Osteocyte (in vitro differentiated cells): ENCODE measurements around the gene NTN5. TPM values are rescaled to one million over a fixed set of nuclear protein-coding genes. Genes with fewer than 3 reads are reported as not detected.
A peak's percentile ranks its signal among the peaks of the same experiment; 100 is the strongest.
"Not testable (repeated sequence)": the region's sequence is repeated elsewhere in the genome, so short reads cannot be mapped to it uniquely, and the experiment has no call there.

Experiments used
- DNase-seq: peaks from one replicate; pipeline ENCODE4 v3.0.0; 2021; ENCODE audit warnings: mixed read lengths; ENCODE audit not compliant: unreplicated experiment; ENCODE audit errors: extremely low spot score
- H3K27ac Mint-ChIP-seq: one replicate; pipeline ENCODE4 v1.8.0; 2021; ENCODE audit warnings: mild to moderate bottlenecking, mixed read lengths; ENCODE audit not compliant: unreplicated experiment
- H3K27me3 Mint-ChIP-seq: one replicate; pipeline ENCODE4 v1.8.0; 2021; ENCODE audit warnings: mixed read lengths; ENCODE audit not compliant: unreplicated experiment
- H3K36me3 Mint-ChIP-seq: one replicate; pipeline ENCODE4 v1.8.0; 2021; ENCODE audit warnings: mixed read lengths; ENCODE audit not compliant: unreplicated experiment
- H3K4me1 Mint-ChIP-seq: one replicate; pipeline ENCODE4 v1.8.0; 2021; ENCODE audit warnings: mixed read lengths; ENCODE audit not compliant: unreplicated experiment
- H3K4me3 Mint-ChIP-seq: one replicate; pipeline ENCODE4 v1.8.0; 2021; ENCODE audit warnings: mild to moderate bottlenecking, moderate library complexity, mixed read lengths; ENCODE audit not compliant: unreplicated experiment
- H3K9me3 Mint-ChIP-seq: one replicate; pipeline ENCODE4 v1.8.0; 2021; ENCODE audit warnings: mixed read lengths; ENCODE audit not compliant: unreplicated experiment
- CTCF ChIP-seq: fragments of 200-600 bp; sonication (generic); IDR thresholded peaks from 2 replicates; pipeline ENCODE4 v1.5.0; 2021; ENCODE audit warnings: antibody characterized with exemption, mild to moderate bottlenecking, moderate library complexity
- total RNA-seq: library from RNA; stranded (reverse); gene quantifications from 2 replicates; pipeline ENCODE4 v1.2.1, GENCODE V29; 2021

Gene NTN5
- total RNA-seq, 1 donor from 2014 or later: 1.7 TPM

DNA sequence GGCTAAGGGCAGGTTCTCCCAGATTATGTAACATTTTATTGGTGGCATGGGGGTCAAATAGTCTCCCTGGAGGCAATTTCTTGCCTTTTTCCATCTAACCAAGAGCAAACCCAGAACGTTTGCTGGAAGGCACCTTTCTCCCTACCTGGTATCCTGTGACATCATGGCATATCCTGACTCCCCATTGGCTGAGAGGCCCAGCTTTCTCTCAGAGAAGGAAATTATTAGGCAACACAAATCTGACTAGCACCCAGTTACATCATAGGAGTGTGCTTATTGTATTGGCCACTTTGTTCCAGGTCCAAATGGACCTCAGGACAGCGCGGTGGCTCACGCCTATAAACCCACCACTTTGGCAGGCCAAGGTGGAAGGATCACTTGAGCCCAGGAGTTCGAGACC lies 13.0 kb downstream of the NTN5 start:
- Mint-ChIP-seq H3K27ac (no peak overlapping the region), H3K4me3 (no peak overlapping the region)

GRCh38 chr19:48658483-48658882 lies 14.3 kb downstream of the NTN5 start:
- H3K36me3 Mint-ChIP-seq: no peaks in the 10 kb centered on the region
- DNase-seq: no peak
- no peaks in the 10 kb centered on the region for H3K27me3 Mint-ChIP-seq
- no peak overlapping the region for H3K4me3 Mint-ChIP-seq
- H3K27ac Mint-ChIP-seq: no peak overlapping the region
- no peak for TF ChIP-seq CTCF
- H3K9me3 Mint-ChIP-seq: no peaks in the 10 kb centered on the region
- H3K4me1 Mint-ChIP-seq: peaks cover 26% of the 10 kb centered on the region

More for the DNA sequence above, 13.0 kb downstream of the NTN5 start:
- no peak for DNase-seq
- Mint-ChIP-seq H3K4me1 (peaks cover 19% of the 10 kb centered on the region), H3K36me3 (no peaks in the 10 kb centered on the region), H3K9me3 (no peaks in the 10 kb centered on the region), H3K27me3 (no peaks in the 10 kb centered on the region)
- no peak for TF ChIP-seq CTCF

DNA sequence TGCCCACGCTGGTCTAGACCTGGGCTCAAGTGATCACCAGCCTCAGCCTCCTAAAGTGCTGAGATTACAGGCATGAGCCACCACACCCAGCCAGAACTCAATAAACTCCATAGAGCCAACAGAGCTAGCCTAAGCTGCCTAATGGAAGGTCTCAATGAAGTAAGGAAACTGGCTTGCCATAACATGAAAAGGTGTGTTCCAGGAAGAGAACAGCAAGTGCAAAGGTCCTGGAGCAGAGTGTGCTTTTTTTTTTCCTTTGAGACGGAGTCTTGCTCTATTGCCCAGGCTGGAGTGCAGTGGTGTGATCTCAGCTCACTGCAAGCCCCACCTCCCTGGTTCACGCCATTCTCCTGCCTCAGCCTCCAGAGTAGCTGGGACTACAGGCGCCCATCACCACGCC lies 15.0 kb downstream of the NTN5 start:
- H3K36me3 Mint-ChIP-seq, DNase-seq, H3K9me3 Mint-ChIP-seq, H3K4me3 Mint-ChIP-seq, H3K27ac Mint-ChIP-seq, H3K27me3 Mint-ChIP-seq: not testable (repeated sequence)
- peaks cover 26% of the 10 kb centered on the region for H3K4me1 Mint-ChIP-seq

DNA sequence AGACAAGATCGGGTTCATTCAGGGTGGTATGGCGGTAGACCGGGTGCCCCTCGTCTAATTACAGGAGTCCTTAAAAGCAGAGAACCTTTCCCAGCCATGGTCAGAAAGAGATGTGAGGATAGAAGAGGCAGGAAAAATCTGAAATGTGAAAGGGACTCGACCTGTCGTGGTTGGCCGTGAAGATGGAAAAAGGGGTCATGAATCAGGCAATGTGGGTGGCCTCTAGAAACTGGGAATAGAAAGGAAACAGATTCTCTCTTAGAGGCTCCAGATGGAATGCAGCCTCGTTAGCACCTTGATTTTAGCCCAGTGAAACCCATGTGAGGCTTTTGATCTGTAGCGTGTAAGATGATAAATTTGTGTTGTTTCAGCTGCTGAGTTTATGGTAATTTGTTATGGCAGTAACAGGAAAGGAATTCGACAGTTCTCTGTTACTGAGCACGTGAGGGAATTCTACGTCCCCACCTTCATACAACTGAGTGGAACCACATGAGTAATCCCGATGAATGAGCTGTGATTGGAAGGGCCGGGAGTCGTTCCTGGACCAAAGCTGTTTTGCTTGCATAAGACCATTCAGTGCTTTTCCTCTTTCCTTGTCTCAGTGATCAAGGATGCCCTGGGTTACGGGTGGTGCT lies 15.9 kb downstream of the NTN5 start:
- no peak for DNase-seq
- H3K4me3 Mint-ChIP-seq: no peak overlapping the region
- no peaks in the 10 kb centered on the region for H3K27me3 Mint-ChIP-seq
- no peaks in the 10 kb centered on the region for H3K36me3 Mint-ChIP-seq
- no peaks in the 10 kb centered on the region for H3K9me3 Mint-ChIP-seq
- TF ChIP-seq CTCF: no peak
- peaks cover 26% of the 10 kb centered on the region for H3K4me1 Mint-ChIP-seq
- H3K27ac Mint-ChIP-seq: peak overlapping the region; percentile 62

DNA sequence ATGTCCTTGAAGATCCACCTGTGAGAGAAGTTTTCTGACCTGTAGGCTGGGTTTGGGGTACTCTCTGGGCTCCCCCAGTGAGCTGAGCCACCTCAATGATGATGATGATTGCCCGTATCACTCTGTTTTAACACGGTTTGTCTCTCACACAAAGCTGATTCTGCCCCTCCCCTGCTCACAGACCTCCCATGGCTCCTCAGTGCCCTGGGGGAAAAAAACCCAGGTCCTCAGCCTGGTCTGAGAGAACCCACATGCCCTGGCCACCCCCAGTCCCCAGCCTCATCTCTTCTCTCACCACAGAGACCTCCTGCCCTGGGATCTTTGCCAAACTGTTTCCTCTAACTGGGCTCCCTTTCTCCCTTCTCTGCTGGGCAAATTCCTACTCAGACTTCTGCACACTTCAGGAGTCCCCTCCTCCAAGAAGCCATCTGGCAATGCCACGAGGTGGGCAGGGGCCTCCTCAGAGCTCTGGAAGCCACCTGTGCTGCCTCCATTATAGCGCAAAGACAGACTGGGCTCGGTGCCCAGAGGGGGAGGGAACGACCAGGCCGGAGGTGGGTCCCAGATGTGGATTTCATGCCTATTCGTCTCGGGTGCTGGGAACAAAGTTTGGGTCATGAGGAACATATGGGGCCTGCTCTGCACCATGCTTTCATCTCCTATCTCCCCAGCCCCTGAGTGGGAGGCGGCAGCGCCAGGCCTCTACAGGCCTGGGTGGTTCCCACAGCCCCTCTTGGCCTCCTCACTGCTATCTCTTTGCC lies 18.3 kb downstream of the NTN5 start:
- H3K27ac Mint-ChIP-seq: peak overlapping the region; percentile 67
- no peaks in the 10 kb centered on the region for H3K27me3 Mint-ChIP-seq
- H3K36me3 Mint-ChIP-seq: no peaks in the 10 kb centered on the region
- H3K4me1 Mint-ChIP-seq: peaks cover 25% of the 10 kb centered on the region
- DNase-seq: no peak
- no peak overlapping the region for H3K4me3 Mint-ChIP-seq
- TF ChIP-seq CTCF: no peak
- H3K9me3 Mint-ChIP-seq: no peaks in the 10 kb centered on the region
